K562 (cell line): ENCODE measurements around the gene FARP2. TPM values are rescaled to one million over a fixed set of nuclear protein-coding genes. Genes with fewer than 3 reads are reported as not detected.
A peak's percentile ranks its signal among the peaks of the same experiment; 100 is the strongest.

Experiments used
- FOXJ3 ChIP-seq: sonication (generic); formaldehyde crosslinking; IDR thresholded peaks from 2 replicates; pipeline ENCODE4 v1.4.0; 2020; ENCODE audit warnings: mild to moderate bottlenecking, missing genetic modification reagents
- GATAD2A ChIP-seq: fragments of 450-650 bp; IDR thresholded peaks from 2 replicates; pipeline ENCODE4 v1.6.1; 2017
- MNT ChIP-seq, 2 experiments: fragments of 450-650 bp; conservative IDR thresholded peaks; 2 replicates each; pipeline ENCODE4 v1.6.1; 2017; ENCODE audit warnings: mild to moderate bottlenecking in 2 of 2, moderate library complexity in 2 of 2
- MTA2 ChIP-seq: fragments of 450-650 bp; IDR thresholded peaks from 2 replicates; pipeline ENCODE4 v1.6.1; 2016; ENCODE audit warnings: low read depth
- NFE2 ChIP-seq: IDR thresholded peaks from 2 replicates; pipeline ENCODE4 v1.6.1; 2014; ENCODE audit warnings: antibody characterized with exemption, low read depth
- RAD51 ChIP-seq: fragments of 450-650 bp; IDR thresholded peaks from 2 replicates; pipeline ENCODE4 v1.7.1; 2016; ENCODE audit warnings: low read depth, mild to moderate bottlenecking, borderline replicate concordance
- RBM17 ChIP-seq: fragments of 200-400 bp; formaldehyde crosslinking; IDR thresholded peaks from 2 replicates; pipeline ENCODE4 v1.6.1; 2017; ENCODE audit warnings: low read depth, mild to moderate bottlenecking, low read length, borderline replicate concordance
- TEAD1 ChIP-seq, 2 experiments: fragments of 450-650 bp in 1 of 2; sonication (generic) in 1 of 2; formaldehyde crosslinking; IDR thresholded peaks; 2 replicates each; pipeline versions ENCODE4 v1.4.0 to v1.8.0; 2020 to 2022; ENCODE audit warnings: mild to moderate bottlenecking in 2 of 2, missing genetic modification reagents in 1 of 2
- ZNF445 ChIP-seq: fragments of 250-450 bp; sonication (Bioruptor Pico); IDR thresholded peaks from 2 replicates; pipeline ENCODE4 v1.4.0; 2020; ENCODE audit warnings: low read depth, mild to moderate bottlenecking, moderate library complexity
- ZNF609 ChIP-seq: sonication (generic); formaldehyde crosslinking; IDR thresholded peaks from 2 replicates; pipeline ENCODE4 v1.8.1; 2023; ENCODE audit warnings: missing genetic modification reagents, mild to moderate bottlenecking, borderline replicate concordance
- ZNF778 ChIP-seq: fragments of 450-650 bp; formaldehyde crosslinking; IDR thresholded peaks from 2 replicates; pipeline ENCODE4 v1.4.0; 2020; ENCODE audit warnings: mild to moderate bottlenecking, moderate library complexity
- polyA plus RNA-seq, 8 experiments: library from polyadenylated mRNA; depleted of rRNA in 4 of 8; stranded (reverse) in 5 of 8; unstranded in 3 of 8; fragments of >200 nt; fragmentation: Nextera tagmentation in 2 of 8; fragmentation: Illumina TruSeq in 1 of 8; extraction: Ambion mirVana in 2 of 8; extraction: Trizol in 1 of 8; gene quantifications; 2 replicates each; pipeline versions ENCODE4 v1.2.1 to v1.2.3, GENCODE V29; 2011 to 2014; ENCODE audit warnings: inconsistent platforms in 1 of 8, missing spikeins in 1 of 8
- total RNA-seq, 7 experiments: library from RNA; depleted of rRNA in 6 of 7; stranded (reverse); fragments of >200 nt in 6 of 7; fragmentation: Illumina TruSeq in 2 of 7; extraction: Trizol in 2 of 7; gene quantifications; 2 replicates each; pipeline versions ENCODE4 v1.2.1 to v1.2.3, GENCODE V29; 2011 to 2021; ENCODE audit warnings: low replicate concordance in 1 of 7

The FARP2 gene
- total and polyA plus RNA-seq, 9 of the 15 experiments (the other 6 are each of a cell fraction or from before 2014, with no cell fraction given), result 4.1 to 38.1 (median 21.1) TPM

- peak; percentile 27 to 43; a peak in 1 of 4 replicates for TF ChIP-seq MNT (conservative IDR thresholded peaks at IDR 0.05)
- TF ChIP-seq ZNF609 (CRISPR knock-in tag), result no peak
- TF ChIP-seq ZNF445 (CRISPR knock-in tag), result no peak
- peak; percentile 51; the same call in 1 of the 2 replicates for TF ChIP-seq RAD51
- TF ChIP-seq FOXJ3 (CRISPR knock-in tag), result no peak
- TF ChIP-seq RBM17, result no peak
- TF ChIP-seq GATAD2A, result no peak
- no peak for TF ChIP-seq ZNF778 (CRISPR knock-in tag)
- TF ChIP-seq MTA2, result no peak
- no peak for TF ChIP-seq TEAD1 (CRISPR knock-in tag; IDR thresholded peaks at IDR 0.05)
- peak; percentile 47; the same call in 1 of the 2 replicates for TF ChIP-seq NFE2
These were observed 87.6 kb downstream of the FARP2 start (continued) for GRCh38 chr2:241443486-241444223.
